Subcutaneous abdominal adipose tissue (tissue), 5 donors: Measurements from ENCODE around the gene CIITA.

ENCODE experiments used
- H3K27ac ChIP-seq: one replicate; pipeline ENCODE4 v1.7.0; 2013; ENCODE audit warnings: low read depth, mild to moderate bottlenecking, inconsistent platforms, low read length, moderate library complexity
- H3K27me3 ChIP-seq, 5 donors: one replicate each; pipeline ENCODE4 v1.7.0; 2013; ENCODE audit warnings: low read length in 5 of 5, inconsistent platforms in 1 of 5; ENCODE audit not compliant: control insufficient read depth in 5 of 5, insufficient read depth in 4 of 5
- H3K36me3 ChIP-seq, 5 donors: one replicate each; pipeline ENCODE4 v1.7.0; 2013; ENCODE audit warnings: low read length in 5 of 5; ENCODE audit not compliant: control insufficient read depth in 5 of 5, insufficient read depth in 5 of 5
- H3K4me1 ChIP-seq, 5 donors: one replicate each; pipeline ENCODE4 v1.7.0; 2013; ENCODE audit warnings: low read length in 5 of 5, mild to moderate bottlenecking in 3 of 5, moderate library complexity in 1 of 5; ENCODE audit not compliant: control insufficient read depth in 5 of 5, insufficient read depth in 5 of 5
- H3K4me3 ChIP-seq, 5 donors: one replicate each; pipeline ENCODE4 v1.7.0; 2013; ENCODE audit warnings: low read length in 5 of 5, low read depth in 1 of 5
- H3K9ac ChIP-seq, 5 donors: one replicate each; pipeline ENCODE4 v1.7.0; 2013; ENCODE audit warnings: low read length in 5 of 5, mild to moderate bottlenecking in 4 of 5, moderate library complexity in 3 of 5
- H3K9me3 ChIP-seq, 5 donors: one replicate each; pipeline ENCODE4 v1.7.0; 2013; ENCODE audit warnings: low read length in 5 of 5; ENCODE audit not compliant: control insufficient read depth in 5 of 5
- donor health status: healthy.
- donor health status: healthy.
- donor health status: healthy.
- donor health status: healthy.
- donor health status: healthy.

Gene CIITA

DNA sequence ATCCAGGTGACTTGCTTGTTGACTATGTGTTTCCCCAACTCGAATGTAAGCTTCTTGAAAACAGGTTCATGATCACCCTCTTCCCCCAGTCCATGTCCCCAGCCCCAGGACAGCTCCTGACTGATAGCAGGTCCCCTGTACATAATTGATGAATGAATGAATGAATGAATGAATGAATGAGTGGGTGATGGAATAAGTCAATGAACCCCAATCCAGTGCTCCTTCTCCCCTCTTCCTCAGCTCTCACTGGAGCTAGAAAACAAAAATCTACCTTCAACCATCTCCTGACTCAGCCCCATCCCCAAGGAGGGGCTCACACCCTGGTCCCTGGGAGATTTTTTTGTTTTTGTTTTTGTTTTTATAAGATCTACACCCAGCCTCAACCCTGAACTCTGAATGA is 42.2 kb upstream of the CIITA start:
- no peak overlapping the region for H3K27ac ChIP-seq
- H3K4me1 ChIP-seq: peaks cover 0 to 15% (median 3%) of the 10 kb centered on the region in 5 donors
- H3K9ac ChIP-seq: no peak overlapping the region
- no peaks in the 10 kb centered on the region for H3K36me3 ChIP-seq
- no peak overlapping the region for H3K4me3 ChIP-seq
- peaks cover 0 to 3% (median 0%) of the 10 kb centered on the region in 5 donors for H3K9me3 ChIP-seq
- peaks cover 0 to 3% (median 0%) of the 10 kb centered on the region in 5 donors for H3K27me3 ChIP-seq

DNA sequence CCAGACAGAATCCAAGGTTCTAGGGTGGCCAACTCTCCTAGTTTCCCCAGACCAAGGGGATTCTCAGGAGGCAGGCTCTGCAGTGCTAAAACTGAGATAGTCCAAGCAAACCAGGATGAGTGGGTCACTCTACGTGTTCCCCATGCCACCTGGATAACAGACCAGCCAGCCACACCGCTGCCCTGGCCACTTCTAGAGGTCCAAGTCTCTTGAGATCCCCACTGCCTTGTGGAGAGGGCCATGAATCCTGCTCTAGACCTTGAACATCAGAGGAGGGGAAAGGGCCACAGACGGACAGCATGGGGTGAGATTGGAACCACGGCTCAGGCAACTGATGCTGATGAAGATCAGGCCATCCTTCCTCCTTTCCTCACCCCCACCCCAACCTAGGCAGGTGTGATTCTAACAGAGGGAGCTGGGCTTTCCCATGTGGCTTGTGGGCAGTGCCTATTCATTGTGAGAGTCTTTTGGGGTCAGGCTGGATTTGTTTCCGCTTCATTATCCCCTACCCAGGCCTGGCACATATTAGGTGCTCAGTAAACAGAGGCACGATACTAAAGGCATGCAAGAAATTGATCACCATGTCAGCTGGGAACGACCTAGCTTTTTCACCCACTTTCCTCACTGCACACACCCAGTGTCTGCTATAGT is 41.6 kb upstream of the CIITA start:
- Histone ChIP-seq H3K27me3 (peaks cover 0 to 3% (median 0%) of the 10 kb centered on the region in 5 donors), H3K9ac (no peak overlapping the region), H3K4me3 (no peak overlapping the region), H3K36me3 (no peaks in the 10 kb centered on the region), H3K4me1 (peaks cover 0 to 8% (median 0%) of the 10 kb centered on the region in 5 donors), H3K27ac (no peak overlapping the region), H3K9me3 (peaks cover 0 to 3% (median 0%) of the 10 kb centered on the region in 5 donors)

DNA sequence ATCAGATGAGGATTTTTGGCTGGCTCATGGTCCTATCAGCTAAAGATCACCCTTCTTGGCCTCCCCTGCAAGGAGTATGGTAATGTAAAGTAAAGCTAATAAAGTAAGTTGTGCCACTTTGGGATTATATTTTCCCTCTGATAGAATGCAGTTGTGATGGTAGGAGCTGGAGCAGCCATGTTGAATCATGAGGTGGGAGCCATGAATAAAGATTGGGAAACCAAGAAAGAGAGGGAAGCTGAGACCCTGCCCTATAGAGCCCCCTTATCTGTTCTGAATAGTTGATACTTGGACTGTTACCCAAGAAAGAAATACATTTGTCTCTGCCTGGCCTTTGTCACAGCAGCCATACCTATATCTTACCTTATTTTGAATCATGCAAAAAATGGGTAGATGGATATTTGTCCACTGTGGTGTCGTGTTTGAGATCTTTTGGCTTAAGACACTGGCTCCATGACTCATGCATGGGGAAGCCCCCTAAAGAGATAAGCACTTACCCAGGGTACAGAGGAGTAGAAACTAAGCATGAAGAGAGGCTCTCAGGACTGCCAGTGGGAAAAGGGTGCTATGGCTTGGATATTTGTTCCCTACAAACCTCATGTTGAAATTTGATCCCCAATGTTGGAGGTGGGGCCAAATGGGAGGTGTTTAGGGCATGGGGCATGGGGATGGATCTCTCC is 40.7 kb upstream of the CIITA start:
- Histone ChIP-seq H3K9me3 (peaks cover 0 to 3% (median 0%) of the 10 kb centered on the region in 5 donors), H3K36me3 (no peaks in the 10 kb centered on the region), H3K27ac (no peak overlapping the region), H3K4me3 (no peak overlapping the region), H3K27me3 (peaks cover 0 to 3% (median 0%) of the 10 kb centered on the region in 5 donors), H3K4me1 (peaks cover 0 to 6% (median 0%) of the 10 kb centered on the region in 5 donors), H3K9ac (no peak overlapping the region)

DNA sequence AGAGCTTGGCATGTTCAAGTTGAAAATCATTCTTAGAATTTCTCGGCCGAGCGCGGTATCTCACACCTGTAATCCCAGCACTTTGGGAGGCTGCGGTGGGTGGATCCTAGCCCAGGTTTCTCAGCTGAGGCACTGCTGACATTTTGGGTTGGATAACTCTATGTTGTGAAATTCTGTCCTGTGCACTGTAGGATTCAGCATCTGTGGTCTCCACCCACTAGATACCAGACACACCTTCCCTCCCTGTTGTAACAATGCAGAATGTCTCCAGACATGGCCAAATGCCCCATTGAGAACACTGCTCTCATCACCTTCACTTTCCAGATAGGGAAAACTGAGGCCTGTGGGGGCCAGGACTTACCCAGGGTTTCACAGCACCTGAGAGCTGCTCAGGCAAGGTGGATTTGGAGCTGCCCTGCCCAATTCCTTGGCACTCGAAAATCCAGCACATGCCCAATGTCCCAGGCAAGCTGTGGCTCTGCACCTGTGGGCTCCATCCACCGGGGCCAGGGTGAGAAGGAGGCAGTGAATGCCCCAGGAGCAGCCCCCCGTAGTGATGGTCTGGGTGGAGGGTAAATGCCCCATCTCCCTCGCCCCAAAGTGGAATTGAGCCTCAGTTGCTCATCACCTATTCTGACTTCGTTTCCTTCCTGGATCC is 38.3 kb upstream of the CIITA start:
- Histone ChIP-seq H3K36me3 (no peaks in the 10 kb centered on the region), H3K9me3 (peaks cover 0 to 3% (median 0%) of the 10 kb centered on the region in 5 donors), H3K27me3 (peaks cover 0 to 3% (median 0%) of the 10 kb centered on the region in 5 donors), H3K4me1 (peaks cover 0 to 8% (median 4%) of the 10 kb centered on the region in 5 donors), H3K9ac (no peak overlapping the region), H3K27ac (no peak overlapping the region), H3K4me3 (no peak overlapping the region)

DNA sequence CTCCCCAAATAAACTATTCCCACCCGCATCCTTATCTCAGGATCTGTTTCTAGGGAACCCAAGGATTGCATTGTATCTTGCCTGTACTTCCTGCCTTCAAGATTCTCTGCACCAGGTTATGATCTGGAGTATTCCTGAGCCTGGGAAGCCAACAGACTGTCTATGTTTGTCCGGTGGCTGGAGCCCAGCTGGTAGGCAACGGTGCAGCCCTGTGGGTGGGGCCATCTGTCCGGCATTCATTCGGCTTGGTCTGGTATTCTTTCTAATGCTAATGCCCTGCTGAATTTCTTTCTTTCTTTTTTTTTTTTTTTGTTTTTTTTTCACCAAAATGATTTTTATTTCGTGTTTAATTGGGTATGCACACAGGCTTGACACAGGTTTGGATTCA is 37.7 kb upstream of the CIITA start:
- Histone ChIP-seq H3K9me3 (peaks cover 0 to 3% (median 0%) of the 10 kb centered on the region in 5 donors), H3K9ac (no peak overlapping the region), H3K4me3 (no peak overlapping the region), H3K27ac (no peak overlapping the region), H3K36me3 (no peaks in the 10 kb centered on the region), H3K27me3 (peaks cover 0 to 3% (median 0%) of the 10 kb centered on the region in 5 donors), H3K4me1 (peaks cover 0 to 9% (median 4%) of the 10 kb centered on the region in 5 donors)

DNA sequence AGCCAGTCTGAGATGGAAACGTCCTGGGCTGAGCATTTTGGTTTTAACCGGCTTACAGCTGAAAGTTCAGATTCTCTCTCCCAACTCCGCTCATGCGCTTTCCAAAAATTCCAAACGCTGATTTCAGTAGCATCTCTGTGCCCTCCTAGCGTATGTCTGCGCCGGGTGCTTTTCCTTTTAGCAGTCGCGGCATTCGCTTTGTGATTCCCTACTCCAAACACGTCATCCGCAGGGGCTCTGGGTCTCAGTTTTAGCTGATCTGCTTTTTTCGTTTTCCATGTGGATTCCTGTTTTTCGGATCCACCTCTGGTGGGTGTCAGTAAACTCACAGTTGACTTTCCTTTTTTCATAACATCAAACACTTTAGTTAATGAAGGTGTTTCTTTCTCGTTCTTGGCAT is 36.3 kb upstream of the CIITA start:
- Histone ChIP-seq H3K4me1 (peaks cover 0 to 9% (median 4%) of the 10 kb centered on the region in 5 donors), H3K9me3 (peaks cover 0 to 3% (median 0%) of the 10 kb centered on the region in 5 donors), H3K36me3 (no peaks in the 10 kb centered on the region), H3K9ac (no peak overlapping the region), H3K4me3 (no peak overlapping the region), H3K27ac (no peak overlapping the region), H3K27me3 (peaks cover 0 to 3% (median 0%) of the 10 kb centered on the region in 5 donors)

DNA sequence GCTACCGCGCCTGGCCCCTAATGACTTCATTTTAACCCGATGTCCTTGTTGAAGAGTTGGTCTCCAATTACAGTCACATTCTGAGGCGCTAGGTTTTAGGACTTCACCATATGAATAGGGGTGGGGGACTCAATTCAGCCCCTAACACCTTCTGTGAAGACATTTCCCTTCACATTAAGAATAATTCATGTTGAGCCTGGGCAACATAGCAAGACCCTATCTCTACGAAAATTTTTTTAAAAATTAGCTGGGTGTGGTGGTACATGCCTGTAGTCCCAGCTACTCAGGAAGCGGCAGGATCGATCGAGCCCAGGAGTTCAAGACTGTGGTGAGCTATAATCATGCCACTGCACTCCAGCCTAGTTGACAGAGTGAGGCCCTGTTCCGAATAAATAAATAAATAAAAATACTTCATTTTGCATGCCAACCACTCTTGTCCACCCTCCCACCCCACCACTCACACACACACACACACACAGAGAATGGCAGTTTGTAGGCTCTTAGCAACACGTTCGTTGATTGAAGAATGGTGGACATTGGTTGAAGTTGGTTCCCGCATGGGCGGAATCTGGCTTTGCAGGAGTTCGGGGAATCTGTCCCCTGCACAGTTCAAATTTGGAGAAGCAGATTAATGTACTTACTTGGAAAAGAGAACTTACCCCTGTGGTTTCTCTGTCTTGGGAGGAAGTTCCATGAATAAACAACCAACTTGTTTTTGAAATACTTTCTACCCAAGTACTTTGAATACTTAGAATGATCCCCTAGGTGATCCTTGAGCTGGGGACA is 30.6 kb upstream of the CIITA start:
- no peak overlapping the region for H3K4me3 ChIP-seq
- no peaks in the 10 kb centered on the region for H3K36me3 ChIP-seq
- no peaks in the 10 kb centered on the region for H3K9me3 ChIP-seq
- H3K9ac ChIP-seq: no peak overlapping the region
- no peaks in the 10 kb centered on the region for H3K27me3 ChIP-seq
- peaks cover 3 to 32% (median 8%) of the 10 kb centered on the region in 5 donors for H3K4me1 ChIP-seq
- no peak overlapping the region for H3K27ac ChIP-seq

DNA sequence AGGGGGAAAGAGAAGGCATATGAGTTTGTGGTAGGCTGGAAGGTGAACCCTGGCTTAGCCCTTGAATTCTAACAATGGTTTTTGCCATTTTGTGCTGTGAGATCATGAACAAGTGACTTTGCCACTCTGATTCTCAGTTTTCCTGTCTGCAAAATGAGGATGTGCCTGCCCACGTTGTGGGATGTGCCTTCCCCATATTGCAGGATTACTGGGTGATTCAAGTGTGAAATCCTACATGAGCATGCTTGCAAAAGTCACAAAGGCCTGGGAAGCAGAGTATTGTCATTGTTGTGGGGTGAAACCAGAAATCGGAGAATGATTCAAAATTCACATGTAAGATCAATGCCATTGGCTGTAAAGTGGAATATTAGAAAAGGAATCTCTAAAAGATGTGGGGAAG is 29.8 kb upstream of the CIITA start:
- Histone ChIP-seq H3K36me3 (no peaks in the 10 kb centered on the region), H3K4me3 (no peak overlapping the region), H3K9me3 (no peaks in the 10 kb centered on the region), H3K27me3 (no peaks in the 10 kb centered on the region), H3K9ac (no peak overlapping the region), H3K27ac (no peak overlapping the region), H3K4me1 (peaks cover 3 to 32% (median 8%) of the 10 kb centered on the region in 5 donors)

DNA sequence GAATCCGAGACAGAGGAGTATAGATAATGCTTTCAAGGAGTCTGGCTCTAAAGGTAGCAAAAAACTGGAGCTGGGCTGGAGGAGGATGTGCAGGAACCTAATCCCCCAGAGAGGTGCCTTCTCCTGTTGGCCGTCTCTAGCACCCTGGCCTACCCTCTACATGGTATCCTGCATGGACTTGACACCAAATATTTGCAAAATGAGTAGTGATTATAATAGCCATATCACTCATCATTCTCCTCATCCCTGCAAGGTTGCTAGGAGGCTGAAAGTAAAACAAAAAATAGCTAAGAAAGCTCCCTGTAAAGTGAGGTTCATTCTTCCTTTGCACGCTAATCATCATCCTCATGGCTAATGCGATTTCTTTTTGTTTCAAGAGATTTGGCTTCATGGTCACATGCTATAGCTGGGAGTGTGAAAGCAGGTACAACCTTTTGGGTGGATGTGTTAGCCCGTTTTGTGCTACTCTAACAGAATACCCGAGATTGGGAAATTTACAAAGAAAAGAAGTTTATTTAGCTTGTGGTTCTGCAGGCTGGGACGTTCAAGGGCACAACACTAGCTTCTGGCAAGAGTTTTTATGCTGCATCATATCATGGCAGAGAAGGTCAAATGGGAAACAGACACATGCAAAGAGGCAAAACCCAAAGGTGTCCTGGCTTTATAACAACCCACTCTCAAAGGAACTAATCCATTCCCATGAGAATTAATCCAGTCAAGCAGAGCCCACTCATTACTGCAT is 27.1 kb upstream of the CIITA start:
- no peaks in the 10 kb centered on the region for H3K9me3 ChIP-seq
- H3K4me1 ChIP-seq: peaks cover 2 to 26% (median 8%) of the 10 kb centered on the region in 5 donors
- no peaks in the 10 kb centered on the region for H3K36me3 ChIP-seq
- no peaks in the 10 kb centered on the region for H3K27me3 ChIP-seq
- H3K27ac ChIP-seq: no peak overlapping the region
- H3K4me3 ChIP-seq: no peak overlapping the region
- H3K9ac ChIP-seq: no peak overlapping the region
